KBM-7 (cell line): Measurements from ENCODE around the gene TRIM10.
"Not testable (repeated sequence)": the region's sequence is repeated elsewhere in the genome, so short reads cannot be mapped to it uniquely, and the experiment has no call there.

Source experiments
- DNase-seq: peaks from one replicate; pipeline ENCODE4 v3.0.0-alpha.2; 2015
- in situ Hi-C: fragments of 300-500 bp; cut with MboI; formaldehyde crosslinking; loops from 2 replicates; pipeline ENCODE4 v1.14.3; 2020; ENCODE audit warnings: low sequenced_read_pairs, low pct_unique_long_range_greater_than_20kb, mixed read lengths

TRIM10 gene

GRCh38 chr6:30178837-30179236 is 17.8 kb upstream of the TRIM10 start:
- in situ Hi-C loops, result no loop called here
- no peak for DNase-seq

- no peak for DNase-seq
- in situ Hi-C loops, result no loop called here
These were observed 14.8 kb upstream of the TRIM10 start for GRCh38 chr6:30175765-30176164.

- DNase-seq, result no peak
- in situ Hi-C loops, result no loop called here
These were observed 11.7 kb upstream of the TRIM10 start for GRCh38 chr6:30172681-30173080.

GRCh38 chr6:30171677-30172471 is 10.9 kb upstream of the TRIM10 start:
- DNase-seq, result no peak
- in situ Hi-C loops, result no loop called here

DNA sequence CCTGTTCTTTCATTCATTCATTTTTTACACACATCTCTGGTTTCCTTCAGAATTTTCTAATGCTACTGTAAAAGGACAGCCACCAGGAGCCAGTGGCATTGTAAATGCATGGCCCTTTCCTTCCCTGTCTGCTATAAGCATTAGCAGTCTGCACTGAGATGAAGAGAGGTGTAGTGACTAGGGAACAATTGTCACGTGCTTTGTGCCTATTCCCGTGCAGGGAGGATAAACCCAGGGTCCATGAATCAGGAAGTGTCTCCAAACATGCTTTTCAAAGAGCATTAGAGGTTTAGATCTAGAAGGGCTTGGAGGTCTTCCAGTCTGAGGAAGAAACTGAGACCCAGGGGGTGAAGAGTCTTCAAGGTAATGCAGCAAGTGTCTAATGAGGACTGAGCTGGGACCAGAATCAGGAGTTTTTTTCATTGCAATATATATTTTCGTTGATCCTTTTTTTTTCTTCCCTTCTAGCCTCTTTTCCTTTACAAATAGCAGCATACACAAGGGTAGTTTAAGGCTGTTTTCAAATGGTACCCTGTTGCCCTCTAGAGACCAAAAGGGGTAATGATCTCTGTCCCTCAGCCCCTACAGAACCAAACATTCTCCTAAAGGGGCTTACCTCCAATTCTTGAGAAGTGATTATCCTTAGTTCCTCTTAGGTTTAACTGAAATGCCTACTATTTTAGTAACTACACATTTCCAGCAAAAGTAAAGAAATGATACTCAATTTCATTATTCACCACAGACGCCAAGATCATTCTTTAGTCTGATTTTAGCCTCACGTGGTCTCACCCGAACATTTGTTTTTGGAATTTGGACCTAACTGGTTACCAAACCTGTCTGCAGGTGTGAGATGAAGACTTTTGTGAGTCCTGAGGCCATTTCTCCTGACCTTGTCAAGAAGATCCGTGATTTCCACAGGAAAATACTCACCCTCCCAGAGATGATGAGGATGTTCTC is 8.9 kb upstream of the TRIM10 start:
- peak; percentile 90 for DNase-seq
- in situ Hi-C loops, result no loop called here

DNA sequence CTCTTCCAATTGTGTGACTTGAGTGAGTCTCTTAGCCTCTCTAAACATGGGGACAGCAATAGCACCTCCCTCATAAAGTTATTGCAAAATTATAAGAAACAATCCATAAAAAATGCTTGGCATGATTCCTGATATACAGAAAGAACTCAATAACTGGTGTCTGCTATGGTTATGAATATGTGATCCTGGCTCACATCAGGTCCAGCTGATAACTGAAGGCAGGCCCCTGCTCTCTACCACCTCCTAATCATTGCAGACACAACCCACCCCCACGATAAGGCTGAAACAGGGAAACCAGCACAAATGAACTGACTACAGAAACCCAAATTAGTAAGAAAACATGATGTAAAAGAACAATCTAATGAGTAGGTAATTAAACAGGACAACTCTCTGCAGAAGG is 7.7 kb upstream of the TRIM10 start:
- in situ Hi-C loops, result no loop called here
- DNase-seq, result no peak

DNA sequence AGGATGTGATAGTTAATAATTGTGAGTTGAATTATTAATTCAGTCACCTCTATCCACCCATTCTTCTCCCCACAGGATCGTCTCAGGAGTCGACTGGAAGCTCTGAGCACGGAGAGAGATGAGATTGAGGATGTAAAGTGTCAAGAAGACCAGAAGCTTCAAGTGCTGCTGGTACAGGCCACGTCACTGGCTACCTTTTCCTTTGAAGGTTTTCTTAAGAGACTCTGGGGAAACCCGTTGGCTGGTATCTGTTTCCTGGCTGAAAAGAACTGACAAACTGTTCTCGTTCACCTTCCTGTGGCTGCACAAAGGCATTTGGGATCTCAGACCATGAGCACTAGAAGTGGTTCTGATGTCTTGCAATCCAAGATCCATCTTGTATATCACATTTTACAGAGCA is 6.1 kb upstream of the TRIM10 start:
- in situ Hi-C loops, result no loop called here
- DNase-seq, result no peak

DNA sequence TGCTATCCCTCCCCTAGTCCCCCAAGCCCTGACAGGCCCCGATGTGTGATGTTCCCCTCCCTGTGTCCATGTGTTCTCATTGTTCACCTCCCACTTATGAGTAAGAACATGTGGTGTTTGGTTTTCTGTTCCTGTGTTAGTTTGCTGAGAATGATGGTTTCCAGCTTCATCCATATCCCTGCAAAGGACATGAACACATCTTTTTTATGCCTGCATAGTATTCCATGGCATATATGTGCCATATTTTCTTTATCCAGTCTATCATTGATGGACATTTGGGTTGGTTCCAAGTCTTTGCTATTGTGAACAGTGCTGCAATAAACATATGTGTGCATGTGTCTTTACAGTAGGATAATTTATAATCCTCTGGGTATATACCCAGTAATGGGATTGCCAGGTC is 4.2 kb upstream of the TRIM10 start:
- not testable (repeated sequence) for DNase-seq

DNA sequence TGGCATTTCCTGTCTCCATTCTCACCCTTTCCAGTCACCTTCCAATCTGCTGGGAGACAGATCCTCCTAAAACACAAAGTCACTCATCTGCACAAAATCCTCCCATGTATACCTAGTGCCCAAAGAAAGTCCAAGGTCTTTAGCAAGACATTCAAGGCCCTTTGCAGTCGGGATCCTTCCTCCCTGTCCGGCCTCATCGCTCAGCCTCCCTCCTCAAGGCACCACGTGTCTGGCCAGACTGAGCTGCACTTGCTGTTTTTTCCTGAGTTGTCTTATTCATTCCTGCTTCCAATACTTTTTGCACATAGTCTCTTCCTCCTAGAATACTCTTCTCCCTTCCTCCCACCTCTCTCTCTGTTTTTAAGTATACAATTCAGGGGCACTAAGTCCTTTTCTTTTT is 3.7 kb upstream of the TRIM10 start:
- in situ Hi-C loops, result no loop called here
- no peak for DNase-seq

More for the DNA sequence above, 4.2 kb upstream of the TRIM10 start:
- in situ Hi-C loops, result not testable (repeated sequence)

GRCh38 chr6:30163918-30164654 is 3.1 kb upstream of the TRIM10 start:
- in situ Hi-C loops, result no loop called here
- no peak for DNase-seq

DNA sequence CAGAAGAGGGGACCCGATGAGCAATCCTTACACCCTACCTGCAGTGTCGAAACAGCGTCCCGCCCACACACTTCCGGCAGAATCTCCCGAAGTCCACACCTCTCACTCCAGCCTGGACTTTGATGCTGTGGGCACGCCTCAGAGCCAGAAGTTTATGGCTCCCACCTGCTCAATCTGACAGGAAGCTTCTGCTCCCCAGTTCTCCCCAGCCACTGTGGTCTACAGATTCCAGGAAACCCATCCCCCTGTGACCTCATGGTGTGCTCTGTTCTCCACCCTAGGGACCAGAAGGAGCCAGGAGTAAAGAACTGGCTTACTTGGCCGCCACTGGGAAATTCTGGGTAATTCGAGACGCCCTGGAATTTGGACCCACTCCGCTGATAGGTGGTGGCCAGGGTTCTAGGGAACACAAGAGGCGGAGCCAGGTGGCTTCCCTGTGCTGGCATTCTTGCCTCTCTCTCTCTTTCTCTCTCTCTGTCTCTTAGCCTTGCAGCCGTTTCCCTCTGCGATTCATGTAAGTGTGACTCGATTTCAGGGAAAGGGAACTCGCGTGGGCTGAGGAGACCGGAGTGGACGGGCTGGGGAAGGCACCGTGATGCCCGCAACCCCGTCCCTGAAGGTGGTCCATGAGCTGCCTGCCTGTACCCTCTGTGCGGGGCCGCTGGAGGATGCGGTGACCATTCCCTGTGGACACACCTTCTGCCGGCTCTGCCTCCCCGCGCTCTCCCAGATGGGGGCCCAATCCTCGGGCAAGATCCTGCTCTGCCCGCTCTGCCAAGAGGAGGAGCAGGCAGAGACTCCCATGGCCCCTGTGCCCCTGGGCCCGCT is 2.3 kb upstream of the TRIM10 start, which contains the start of gene TRIM15:
TSS of gene TRIM15 (plus strand) at position 457 of the 828 bp plus-strand sequence. CDS start at position 596, 139 bp downstream.
- peak; percentile 58 for DNase-seq
- in situ Hi-C loops, result no loop called here

DNA sequence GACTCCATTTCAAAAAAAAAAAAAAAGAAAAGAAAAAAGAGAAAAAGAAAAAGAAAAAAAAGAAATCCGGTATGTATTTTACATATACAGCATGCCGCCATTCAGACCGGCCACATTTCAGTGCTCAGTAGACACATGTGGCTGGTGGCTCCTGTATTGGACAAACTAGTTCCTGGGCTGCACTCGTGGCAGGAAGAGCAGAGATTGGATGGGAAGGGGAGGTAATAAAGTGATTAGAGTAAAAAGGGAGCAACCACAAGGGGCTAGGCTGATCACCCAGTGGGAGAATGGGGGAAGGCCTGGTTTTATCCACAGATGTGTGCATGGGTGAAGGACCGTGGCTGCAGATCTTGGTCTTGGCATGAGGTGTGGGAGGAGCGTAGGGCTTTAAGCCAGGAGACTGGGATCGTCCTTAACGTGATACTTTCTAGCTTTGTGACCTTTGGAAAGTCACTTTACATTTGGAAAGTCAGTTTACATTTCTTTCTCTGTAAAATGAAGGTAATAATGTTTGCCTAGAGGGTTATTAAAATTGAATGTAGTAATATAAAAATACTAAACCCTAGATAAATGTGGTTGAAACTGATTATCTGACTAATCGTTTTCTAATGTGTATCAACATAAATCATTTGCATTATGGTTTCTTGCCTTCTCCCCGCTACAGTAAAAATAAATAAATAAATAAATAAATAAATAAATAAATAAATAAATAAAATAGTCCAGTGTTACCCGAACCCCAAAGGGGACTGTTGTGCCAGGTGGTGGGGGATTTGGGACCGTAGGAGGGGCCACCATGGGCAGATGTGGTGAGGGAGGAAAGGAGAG is 1.5 kb upstream of the TRIM10 start:
- in situ Hi-C loops, result no loop called here
- DNase-seq, result no peak

DNA sequence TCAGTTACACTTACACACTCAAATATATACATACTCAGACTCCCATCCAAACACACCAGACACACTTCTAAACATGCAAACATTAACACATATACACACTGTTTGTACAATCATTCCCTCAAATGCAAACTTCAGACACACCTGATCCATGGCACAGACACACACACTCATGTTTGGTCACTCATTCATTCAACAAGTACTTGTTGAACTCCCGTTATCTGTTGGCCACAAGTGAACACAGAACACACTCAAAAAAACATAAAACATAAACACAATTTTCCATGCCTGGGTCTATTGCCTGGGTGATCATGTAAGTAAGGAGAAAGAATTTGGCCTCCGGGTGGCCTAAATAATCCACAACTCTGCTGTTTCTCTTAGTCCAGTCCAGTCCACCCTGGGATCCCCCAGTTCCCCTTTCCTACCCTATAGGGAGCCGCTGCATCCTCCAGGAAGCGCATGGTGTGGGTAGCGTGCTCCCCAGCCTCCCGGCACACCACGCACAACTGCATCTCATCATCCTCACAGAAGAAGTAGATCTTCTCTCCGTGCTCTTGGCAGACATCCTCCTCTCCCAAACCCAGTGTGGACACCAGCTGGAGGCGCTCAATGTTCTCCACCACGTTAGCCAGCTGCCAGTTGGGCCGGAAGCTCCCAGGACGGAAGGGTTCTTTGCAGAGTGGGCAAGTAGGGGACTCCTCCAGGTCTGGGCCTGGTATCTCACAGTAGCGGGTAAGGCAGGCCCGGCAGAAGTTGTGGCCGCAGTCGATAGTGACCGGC is 815 bp downstream of the TRIM10 start:
- in situ Hi-C loops, result no loop called here

DNA sequence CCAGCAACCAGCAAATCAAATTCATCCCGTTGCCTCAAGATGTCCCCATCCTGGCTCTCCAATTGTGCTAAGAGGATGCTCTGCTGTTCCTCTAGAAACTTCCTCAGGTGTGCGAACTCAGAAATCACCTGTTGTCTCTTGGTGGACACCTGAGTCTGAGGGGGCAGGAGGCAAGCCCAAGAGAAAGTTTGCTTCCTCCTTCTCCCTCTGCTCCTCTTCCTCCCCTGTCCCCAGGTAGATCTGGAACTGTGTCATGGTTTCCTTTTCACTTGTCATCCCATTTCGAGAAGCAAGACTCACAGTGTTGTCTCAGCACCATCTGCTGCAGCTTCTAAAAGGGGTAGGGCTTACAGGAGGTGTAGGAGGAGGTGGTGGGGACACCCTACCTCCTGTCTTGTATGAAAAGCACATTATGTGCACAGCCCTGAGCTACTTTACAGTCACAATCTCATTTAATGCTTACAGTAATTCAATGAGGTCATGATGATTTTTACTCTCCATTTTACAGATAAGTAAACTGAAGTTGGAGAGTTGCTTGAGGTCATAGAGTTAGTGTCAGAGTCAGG is 2.5 kb downstream of the TRIM10 start:
- no peak for DNase-seq
- in situ Hi-C loops, result no loop called here

More for the DNA sequence above, 815 bp downstream of the TRIM10 start:
- DNase-seq, result no peak

DNA sequence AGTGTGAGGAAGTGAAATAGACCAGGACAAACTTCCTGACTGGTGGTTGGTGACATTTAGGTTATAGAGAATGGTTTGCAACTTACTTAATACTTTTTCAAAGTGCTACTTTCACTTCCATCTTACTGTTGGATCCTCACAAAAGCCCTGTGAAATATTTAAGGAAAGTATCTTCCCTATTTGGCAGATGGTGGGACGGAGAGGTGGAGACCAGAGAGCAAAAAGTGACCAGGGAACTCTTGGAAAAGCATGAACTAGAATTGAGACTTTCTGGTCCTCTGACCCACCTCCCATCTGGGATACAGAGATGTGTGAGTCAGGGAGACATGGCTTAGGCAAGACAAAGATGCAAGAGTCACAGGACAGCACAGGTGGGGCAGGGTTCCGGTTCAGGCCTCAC is 3.0 kb downstream of the TRIM10 start:
- in situ Hi-C loops, result no loop called here
- no peak for DNase-seq

- in situ Hi-C loops, result no loop called here
These were observed 3.4 kb downstream of the TRIM10 start for GRCh38 chr6:30157581-30157980.

DNA sequence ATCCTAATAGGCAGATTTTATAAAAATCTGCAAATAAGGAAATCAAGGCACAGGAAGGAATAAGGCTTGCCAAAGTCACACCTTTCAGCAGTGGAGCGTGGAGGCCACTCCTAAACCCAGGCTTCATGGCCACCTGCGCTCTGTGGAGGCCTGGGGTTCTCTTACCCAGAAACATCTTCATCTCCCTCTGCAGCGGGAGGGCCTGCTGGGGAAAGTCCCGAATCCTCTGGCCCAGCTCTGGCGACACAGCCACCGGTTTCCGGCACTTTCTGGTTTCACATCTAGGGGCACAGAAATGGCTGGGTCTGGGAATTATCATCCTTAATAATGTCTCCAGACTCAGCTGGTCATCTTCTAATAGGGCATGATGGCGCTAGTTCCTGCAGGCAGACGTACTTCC is 4.2 kb downstream of the TRIM10 start:
- in situ Hi-C loops, result no loop called here
- DNase-seq, result no peak

More at GRCh38 chr6:30157581-30157980, 3.4 kb downstream of the TRIM10 start:
- no peak for DNase-seq
